Stimulated activated CD4-positive, alpha-beta T cell treated with anti-CD3 and anti-CD28 coated beads, Interleukin-4, amount 100 ng/mL, for 1 hour (primary cell): ENCODE results near the gene RHBDD3.
A peak's percentile ranks its signal among the peaks of the same experiment; 100 is the strongest.

Source experiments
- DNase-seq: peaks from one replicate; pipeline ENCODE4 v3.0.0-alpha.2; 2020

RHBDD3 gene

GRCh38 chr22:29306175-29306834 is 38.5 kb upstream of the RHBDD3 start, which contains the start of gene GAS2L1:
GAS2L1 (plus strand) TSS chr22:29306650; CDS start chr22:29308106, 1,456 bp downstream.
- peak; percentile 45 for DNase-seq

- no peak for DNase-seq
Measured at GRCh38 chr22:29305836-29306174, 38.0 kb upstream of the RHBDD3 start.

- DNase-seq: no peak
Measured at GRCh38 chr22:29302681-29303465, 35.1 kb upstream of the RHBDD3 start.

GRCh38 chr22:29302402-29302680 is 34.6 kb upstream of the RHBDD3 start:
- DNase-seq: no peak

- DNase-seq: no peak
Measured at GRCh38 chr22:29301716-29302401, 34.1 kb upstream of the RHBDD3 start.

- no peak for DNase-seq
Measured at GRCh38 chr22:29300807-29301601, 33.2 kb upstream of the RHBDD3 start.

- DNase-seq: no peak
Measured at GRCh38 chr22:29300467-29300806, 32.7 kb upstream of the RHBDD3 start.

- no peak for DNase-seq
Measured at GRCh38 chr22:29299136-29299900, 31.5 kb upstream of the RHBDD3 start.

- no peak for DNase-seq
Measured at GRCh38 chr22:29298641-29299040, 30.9 kb upstream of the RHBDD3 start.

GRCh38 chr22:29292379-29292778 is 24.6 kb upstream of the RHBDD3 start:
- no peak for DNase-seq

GRCh38 chr22:29291215-29291614 is 23.4 kb upstream of the RHBDD3 start:
- DNase-seq: no peak

- DNase-seq: no peak
Measured at GRCh38 chr22:29290061-29290460, 22.3 kb upstream of the RHBDD3 start.

- no peak for DNase-seq
Measured at GRCh38 chr22:29288837-29289236, 21.1 kb upstream of the RHBDD3 start.

- DNase-seq: no peak
Measured at GRCh38 chr22:29284196-29284595, 16.4 kb upstream of the RHBDD3 start.

GRCh38 chr22:29277927-29278326 is 10.1 kb upstream of the RHBDD3 start:
- no peak for DNase-seq

GRCh38 chr22:29275819-29276565 is 8.2 kb upstream of the RHBDD3 start:
- no peak for DNase-seq

GRCh38 chr22:29275167-29275566 is 7.4 kb upstream of the RHBDD3 start:
- no peak for DNase-seq

- no peak for DNase-seq
Measured at GRCh38 chr22:29272624-29273023, 4.8 kb upstream of the RHBDD3 start.

- no peak for DNase-seq
Measured at GRCh38 chr22:29270475-29271271, 2.9 kb upstream of the RHBDD3 start.

- no peak for DNase-seq
Measured at GRCh38 chr22:29269731-29270474, 2.1 kb upstream of the RHBDD3 start.
